ENCODE measurements around the gene SERF1A. TPM values are rescaled to one million over a fixed set of nuclear protein-coding genes. Genes with fewer than 3 reads are reported as not detected.

Gene SERF1A
- total and polyA plus RNA-seq, 2 of the 8 experiments (the other 6 are each of a cell fraction or from before 2014, with no cell fraction given): 4.0 to 17.2 TPM

Small RNAs within 50 kb of the gene (small RNA-seq; reads per million reads assigned to genes)
- not detected for gene CDH12P1 (ENCODE audit: insufficient read depth)

Other genes with a start within 250 kb of the SERF1A start
- gene SMN1, start 24.4 kb downstream of the SERF1A start, total RNA-seq (2021; fragmentation: NEBNext Ultra II Directional; extraction: Animal tissue kit (Norgen Biotek cat#: 25700)): 47.2 and 59.6 TPM in 2 replicates
- 33.7 and 42.6 TPM in 2 replicates for gene SMN1, start 24.4 kb downstream of the SERF1A start, polyA plus RNA-seq (2011; rRNA removed)
- gene NAIP, start 124.7 kb downstream of the SERF1A start, total RNA-seq (2021; fragmentation: NEBNext Ultra II Directional; extraction: Animal tissue kit (Norgen Biotek cat#: 25700)): 4.4 and 4.7 TPM in 2 replicates
- gene NAIP, start 124.7 kb downstream of the SERF1A start, polyA plus RNA-seq (2011; rRNA removed): 1.7 and 2.1 TPM in 2 replicates
- 41.9 and 42.3 TPM in 2 replicates for gene GTF2H2, start 167.0 kb downstream of the SERF1A start, total RNA-seq (2021; fragmentation: NEBNext Ultra II Directional; extraction: Animal tissue kit (Norgen Biotek cat#: 25700))
- gene GTF2H2, start 167.0 kb downstream of the SERF1A start, polyA plus RNA-seq (2011; rRNA removed): 6.8 and 12.4 TPM in 2 replicates

Measured in H1 (cell line).